GM21526 (cell line): ENCODE data around the gene TMEM86B.

Experiments
- ATAC-seq: cut with Tn5 transposase; IDR thresholded peaks from one replicate; pipeline ENCODE4 v1.9.1; 2021; ENCODE audit warnings: moderate library complexity; ENCODE audit not compliant: unreplicated experiment, low FRiP score

TMEM86B gene

DNA sequence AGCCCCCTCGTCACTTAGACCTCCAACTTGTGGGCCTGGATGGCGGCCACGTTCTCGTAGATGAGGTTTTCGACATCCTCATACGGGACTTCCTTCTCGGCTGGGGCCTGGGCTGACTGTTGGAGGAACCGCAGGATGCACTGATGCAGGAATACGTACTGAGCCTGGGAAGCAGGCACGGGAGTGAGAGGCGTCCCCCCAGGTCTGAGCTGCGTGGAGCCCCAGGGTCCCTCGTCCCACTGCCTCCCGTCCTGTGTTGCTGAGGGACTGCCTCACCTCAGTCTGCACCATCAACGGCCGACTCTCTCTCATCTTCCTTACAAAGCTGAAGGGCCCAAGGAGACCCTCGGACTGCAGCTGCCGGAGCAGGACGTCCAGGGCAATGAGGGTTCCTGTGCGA lies 46.8 kb downstream of the TMEM86B start:
- ATAC-seq: no peak

DNA sequence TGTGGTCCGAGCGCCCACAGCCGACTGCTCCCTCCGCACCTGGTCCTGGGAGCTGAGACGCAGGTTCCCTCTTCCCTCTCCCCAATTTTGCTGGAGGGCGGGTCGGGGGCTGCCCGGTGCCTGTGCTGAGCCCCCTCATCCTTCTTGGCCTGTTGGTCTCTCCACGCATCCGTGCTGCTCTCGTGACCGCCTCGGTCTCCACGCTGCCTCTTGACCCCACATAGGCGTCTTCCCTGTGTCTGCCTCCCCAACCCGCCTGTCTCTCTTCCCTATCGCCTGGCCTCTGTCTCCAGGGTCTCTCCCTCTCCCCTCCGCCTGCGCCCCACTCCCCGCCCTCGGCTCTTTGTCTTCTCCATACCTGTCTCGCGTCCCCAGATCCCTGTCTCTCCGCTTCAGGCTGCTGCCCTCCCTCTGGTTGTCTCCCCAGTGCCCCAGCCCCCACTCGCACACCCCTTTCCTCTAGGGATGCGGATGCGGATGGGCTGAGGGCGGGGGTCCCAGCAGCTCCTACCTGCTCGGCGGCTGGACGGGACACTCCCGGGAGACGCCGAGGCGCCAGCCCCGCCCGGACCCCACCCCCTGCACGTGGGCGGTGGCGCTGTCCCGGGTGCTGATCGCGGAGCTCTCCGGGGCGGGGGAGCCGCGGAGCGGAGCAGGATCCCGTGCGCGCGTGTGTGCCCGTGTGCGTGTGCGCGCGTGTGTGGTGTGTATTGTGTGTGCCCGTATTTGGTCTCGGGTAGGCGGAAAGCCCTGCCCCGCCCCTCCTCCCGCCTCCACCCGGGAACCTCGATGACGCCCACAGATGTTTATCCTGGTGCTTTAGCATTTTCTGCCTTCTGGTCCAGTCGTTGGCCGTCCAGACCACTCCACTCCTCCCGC lies 48.7 kb downstream of the TMEM86B start, which contains the start of gene SYT5:
Gene SYT5 (minus strand): TSS at position 684 of the 879 bp plus-strand sequence. CDS start 1,248 bp downstream, outside the sequence.
- ATAC-seq: no peak

DNA sequence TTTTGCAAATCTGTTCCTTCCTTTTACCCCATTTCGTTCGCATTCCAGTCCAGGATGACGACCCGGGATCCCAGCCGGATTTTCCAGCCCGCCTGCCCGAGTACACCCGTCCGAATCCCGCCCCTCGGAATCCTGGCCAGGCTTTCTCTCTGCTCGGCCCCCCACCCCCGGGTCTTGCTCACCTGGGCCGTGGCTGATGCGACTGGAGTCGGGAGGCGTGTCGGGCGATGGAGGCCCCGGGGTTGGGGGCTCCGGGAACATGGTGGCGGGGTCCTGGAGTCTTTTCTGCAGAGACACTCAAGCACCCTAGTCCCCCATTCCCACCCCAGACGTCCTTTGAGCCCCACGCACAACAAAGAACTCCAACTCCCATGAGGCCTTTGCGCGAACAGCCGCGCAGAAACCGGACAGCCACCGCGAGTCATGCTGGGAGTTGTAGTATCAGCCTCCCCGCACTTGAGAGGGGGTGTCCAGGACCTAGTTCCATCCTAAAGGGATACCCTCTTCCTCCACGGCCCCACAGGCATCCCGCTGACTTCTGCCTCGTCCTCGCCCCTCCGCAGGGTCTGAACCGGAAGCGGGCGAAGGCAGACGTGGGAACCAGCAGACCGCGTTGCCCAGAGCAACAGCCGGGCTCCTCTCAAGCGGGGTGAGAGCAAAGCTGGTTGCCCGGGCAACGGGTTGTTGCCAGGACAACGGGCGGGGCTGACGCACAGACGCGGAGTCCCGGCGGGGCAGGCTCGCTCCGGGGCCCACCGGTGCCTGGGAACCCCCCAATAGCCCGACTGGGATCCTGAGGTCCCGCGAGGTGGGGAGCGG lies 49.6 kb downstream of the TMEM86B start:
- ATAC-seq: peak; percentile 45
